Activated CD4-positive, alpha-beta memory T cell treated with anti-CD3 and anti-CD28 coated beads for 36 hours (primary cell): ENCODE data around the gene PDCD1. TPM values are rescaled to one million over a fixed set of nuclear protein-coding genes. Genes with fewer than 3 reads are reported as not detected.
"Not testable (repeated sequence)": the region's sequence is repeated elsewhere in the genome, so short reads cannot be mapped to it uniquely, and the experiment has no call there.

ENCODE experiments used
- CTCF ChIA-PET: fragments of 350-600 bp; sonication (Branson Sonifier 250); formaldehyde crosslinking; loops from one replicate; lab custom pipeline; 2021; ENCODE audit warnings: antibody characterized with exemption, inconsistent platforms; lab: Charles Lee
- POLR2A ChIA-PET: fragments of 350-600 bp; sonication (Branson Sonifier 250); formaldehyde crosslinking; loops from one replicate; lab custom pipeline; 2021; ENCODE audit warnings: antibody characterized with exemption; lab: Charles Lee
- DNase-seq: peaks from one replicate; pipeline ENCODE4 v3.0.0-alpha.2; 2020
- H3K27ac Mint-ChIP-seq: one replicate; pipeline ENCODE4 v1.8.0; 2021; ENCODE audit warnings: mixed read lengths
- H3K27me3 Mint-ChIP-seq: one replicate; pipeline ENCODE4 v1.8.0; 2021; ENCODE audit warnings: mixed read lengths
- H3K36me3 Mint-ChIP-seq: one replicate; pipeline ENCODE4 v1.8.0; 2021; ENCODE audit warnings: mixed read lengths
- H3K4me1 Mint-ChIP-seq: one replicate; pipeline ENCODE4 v1.8.0; 2021; ENCODE audit warnings: low read depth, mixed read lengths
- H3K4me3 Mint-ChIP-seq: one replicate; pipeline ENCODE4 v1.8.0; 2021; ENCODE audit warnings: mild to moderate bottlenecking, mixed read lengths
- H3K9me3 Mint-ChIP-seq: one replicate; pipeline ENCODE4 v1.8.0; 2021; ENCODE audit warnings: mixed read lengths
- intact Hi-C: fragments of 100-400 bp; cut with micrococcal nuclease; formaldehyde crosslinking; loops from one replicate; pipeline ENCODE4 v1.15.1; 2023
- total RNA-seq, 2 experiments: library from RNA; stranded (reverse); gene quantifications; one replicate each; pipeline ENCODE4 v1.2.3, GENCODE V29; 2021

The PDCD1 gene
- total RNA-seq, 2 experiments from 2014 or later, result 47.4 to 47.6 TPM

- H3K36me3 Mint-ChIP-seq, H3K9me3 Mint-ChIP-seq, H3K4me3 Mint-ChIP-seq, H3K27me3 Mint-ChIP-seq, POLR2A ChIA-PET, H3K27ac Mint-ChIP-seq, H3K4me1 Mint-ChIP-seq, CTCF ChIA-PET: not testable (repeated sequence)
- intact Hi-C loops, result loop anchor here (5.0 kb wide), 1 partner anchor 42 kb away; no protein-coding TSS in a partner anchor
- DNase-seq, result peak; percentile 7
Observed at GRCh38 chr2:241800198-241800903, 58.3 kb downstream of the PDCD1 start.

Other genes starting within 250 kb of the PDCD1 start
- 10 to 100 TPM; 43.7 to 44.5 TPM for gene THAP4, start 221.7 kb downstream of the PDCD1 start, total RNA-seq
- gene ATG4B, start 221.2 kb downstream of the PDCD1 start, total RNA-seq, result 10 to 100 TPM; 85.0 to 85.9 TPM
- gene DTYMK, start 172.1 kb downstream of the PDCD1 start, total RNA-seq, result 10 to 100 TPM; 85.9 to 88.7 TPM
- gene ING5, start 156.9 kb downstream of the PDCD1 start, total RNA-seq, result 10 to 100 TPM; 35.7 to 36.6 TPM
- gene D2HGDH, start 124.3 kb downstream of the PDCD1 start, total RNA-seq, result 10 to 100 TPM; 27.5 to 28.2 TPM
- under 1 TPM; 0.65 to 0.93 TPM for gene GAL3ST2, start 82.1 kb downstream of the PDCD1 start, total RNA-seq
- gene NEU4, start 49.7 kb downstream of the PDCD1 start, total RNA-seq, result under 1 TPM; 0.31 to 0.36 TPM
- under 1 TPM; 0.10 to 0.12 TPM for gene RTP5, start 10.8 kb upstream of the PDCD1 start, total RNA-seq